ENCODE results near the gene SIGLEC11. TPM values are rescaled to one million over a fixed set of nuclear protein-coding genes. Genes with fewer than 3 reads are reported as not detected.
A peak's percentile ranks its signal among the peaks of the same experiment; 100 is the strongest.

The SIGLEC11 gene
- polyA plus RNA-seq, 3 donors = 0.28 to 2.2 (median 0.67) TPM

DNA sequence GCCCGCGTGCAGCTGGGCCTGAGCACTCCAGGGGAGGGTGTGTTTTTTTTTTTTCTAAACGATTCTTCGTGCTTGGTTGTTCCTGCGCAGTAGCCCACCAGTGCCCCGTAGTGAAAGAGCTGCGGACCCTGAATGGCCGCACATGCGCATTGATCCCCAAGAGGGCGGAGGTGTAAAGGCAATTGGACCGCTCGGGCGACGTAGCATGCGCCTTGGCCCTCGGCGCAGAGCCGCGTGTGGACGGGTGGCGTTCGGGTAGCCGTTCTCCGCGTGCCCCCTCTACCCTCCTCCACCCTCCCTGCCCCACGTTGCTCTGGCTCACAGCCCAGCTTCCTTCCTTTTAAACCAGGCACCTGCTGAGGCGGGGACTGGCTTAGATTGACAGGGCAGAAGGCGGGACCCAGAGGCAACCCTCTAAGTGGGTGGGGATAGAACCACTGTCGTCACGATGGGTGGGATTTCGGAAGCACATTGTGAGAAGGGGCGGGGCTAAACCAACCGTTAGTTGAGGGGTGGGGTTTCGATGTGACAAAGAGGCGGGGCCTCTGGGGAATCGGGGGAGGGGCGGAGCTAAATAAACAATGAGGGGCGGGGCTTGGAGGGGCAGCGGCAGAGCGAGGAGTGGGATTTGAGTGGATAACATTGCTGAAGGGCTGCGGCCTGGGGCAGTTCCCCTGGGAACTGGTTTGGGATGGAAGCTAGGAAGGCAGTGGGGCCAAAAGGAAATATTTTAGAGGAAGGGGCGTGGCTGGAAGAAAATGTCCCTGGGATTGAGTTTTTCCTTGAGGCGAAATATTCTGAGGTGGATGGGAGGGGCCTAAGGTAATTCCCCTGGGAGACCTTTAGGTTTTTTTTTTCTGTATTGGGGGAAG lies 31.1 kb downstream of the SIGLEC11 start:
- Mint-ChIP-seq H3K4me1 (peaks cover 45% of the 10 kb centered on the region), H3K36me3 (peaks cover 37 to 43% of the 10 kb centered on the region in 2 donors), H3K27me3 (ENCODE audit: low read depth in 3 of 3) (peaks cover 0 to 6% (median 5%) of the 10 kb centered on the region in 3 donors)

DNA sequence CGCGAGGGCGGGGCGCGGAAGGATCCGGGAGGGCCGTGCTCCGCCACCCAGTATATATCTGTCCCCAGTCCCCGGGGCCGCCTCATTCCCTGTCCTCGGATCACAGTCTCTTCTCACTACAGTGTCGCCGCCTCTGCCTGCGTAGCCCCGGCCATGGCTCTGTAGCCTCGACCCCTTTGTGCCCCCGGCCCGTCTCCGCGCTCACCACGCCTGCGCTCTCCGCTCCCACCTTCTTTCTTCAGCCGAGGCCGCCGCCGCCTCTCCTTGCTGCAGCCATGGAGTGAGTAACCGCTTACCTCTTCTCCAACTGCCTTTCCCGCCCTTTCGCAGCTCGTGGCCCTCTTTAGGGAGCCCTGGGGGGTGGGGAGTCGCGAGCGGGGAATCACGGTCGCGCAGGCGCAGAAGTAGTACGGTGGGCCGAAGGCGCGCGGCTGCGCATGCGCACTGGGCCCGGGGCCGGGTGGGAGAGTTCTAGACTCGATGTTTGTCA lies 31.8 kb downstream of the SIGLEC11 start, which contains the start of the genes ATF5 and NUP62:
Gene ATF5 (plus strand): TSS at position 85 of the 490 bp plus-strand sequence. CDS start 1,646 bp downstream, outside the sequence.
Gene NUP62 (minus strand): TSS at position 384 of the 490 bp plus-strand sequence. CDS start 19,697 bp downstream, outside the sequence.
- Mint-ChIP-seq H3K36me3 (peaks cover 44 to 50% of the 10 kb centered on the region in 2 donors), H3K27ac (peak within 1 kb of the TSS; percentile 96 to 100 (median 97)), H3K4me1 (peaks cover 50% of the 10 kb centered on the region), H3K4me3 (peak within 1 kb of the TSS; percentile 90 to 97), H3K9me3 (peaks cover 0 to 4% (median 0%) of the 10 kb centered on the region in 7 donors), H3K27me3 (ENCODE audit: low read depth in 3 of 3) (peaks cover 0 to 6% (median 2%) of the 10 kb centered on the region in 3 donors)
- no peaks in the 10 kb centered on the region for H3K9me3 ChIP-seq (replicated peaks in 1 of 2; ENCODE audit: control insufficient read depth in 1 of 2, insufficient read depth in 1 of 2, low read length in 2 of 2)
- peak within 1 kb of the TSS; percentile 88 to 95 for H3K27ac ChIP-seq (ENCODE audit: low read depth in 1 of 2, low read length in 2 of 2)
- peak within 1 kb of the TSS; percentile 89 for H3K4me2 ChIP-seq (replicated peaks; ENCODE audit: extremely low read depth, low read length, poor library complexity, severe bottlenecking)
- peaks cover 39% of the 10 kb centered on the region for H3K79me2 ChIP-seq (ENCODE audit: insufficient read depth, low read length)
- WGBS (ENCODE audit: insufficient coverage) = under 1% methylated on average over 45 of the region's 48 CpGs
- TF ChIP-seq, protein P1, sequence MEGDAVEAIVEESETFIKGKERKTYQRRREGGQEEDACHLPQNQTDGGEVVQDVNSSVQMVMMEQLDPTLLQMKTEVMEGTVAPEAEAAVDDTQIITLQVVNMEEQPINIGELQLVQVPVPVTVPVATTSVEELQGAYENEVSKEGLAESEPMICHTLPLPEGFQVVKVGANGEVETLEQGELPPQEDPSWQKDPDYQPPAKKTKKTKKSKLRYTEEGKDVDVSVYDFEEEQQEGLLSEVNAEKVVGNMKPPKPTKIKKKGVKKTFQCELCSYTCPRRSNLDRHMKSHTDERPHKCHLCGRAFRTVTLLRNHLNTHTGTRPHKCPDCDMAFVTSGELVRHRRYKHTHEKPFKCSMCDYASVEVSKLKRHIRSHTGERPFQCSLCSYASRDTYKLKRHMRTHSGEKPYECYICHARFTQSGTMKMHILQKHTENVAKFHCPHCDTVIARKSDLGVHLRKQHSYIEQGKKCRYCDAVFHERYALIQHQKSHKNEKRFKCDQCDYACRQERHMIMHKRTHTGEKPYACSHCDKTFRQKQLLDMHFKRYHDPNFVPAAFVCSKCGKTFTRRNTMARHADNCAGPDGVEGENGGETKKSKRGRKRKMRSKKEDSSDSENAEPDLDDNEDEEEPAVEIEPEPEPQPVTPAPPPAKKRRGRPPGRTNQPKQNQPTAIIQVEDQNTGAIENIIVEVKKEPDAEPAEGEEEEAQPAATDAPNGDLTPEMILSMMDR (IDR thresholded peaks at IDR 0.05) = no peak
- DNase-seq = peak; percentile 84 to 86 (median 85)
- no peaks in the 10 kb centered on the region for H3K27me3 ChIP-seq (ENCODE audit: control insufficient read depth in 2 of 2, insufficient read depth in 2 of 2, low read length in 2 of 2)
- peak within 1 kb of the TSS; percentile 85 for H2AFZ ChIP-seq (ENCODE audit: insufficient read depth, low read depth, low read length, poor library complexity, severe bottlenecking)
- intact Hi-C loops (cut with micrococcal nuclease) = loop anchor here (2.0 to 5.0 kb wide), 2 partner anchors 42 to 52 kb away; partner anchors contain the start of genes AKT1S1 (in 1 of the 2) and TBC1D17 (in 1 of the 2)
- H4K20me1 ChIP-seq (ENCODE audit: insufficient read depth, low read length) = peaks cover 74% of the 10 kb centered on the region
- H3K36me3 ChIP-seq (replicated peaks in 1 of 2; ENCODE audit: control insufficient read depth in 1 of 2, insufficient read depth in 2 of 2, low read length in 2 of 2) = peaks cover 26 to 53% of the 10 kb centered on the region in 2 donors
- peaks cover 36 to 56% of the 10 kb centered on the region in 2 donors for H3K4me1 ChIP-seq (ENCODE audit: control insufficient read depth in 1 of 2, insufficient read depth in 2 of 2, low read length in 2 of 2)
- H3K9ac ChIP-seq (ENCODE audit: insufficient read depth, low read length, poor library complexity, severe bottlenecking) = peak within 1 kb of the TSS; percentile 84
- peak within 1 kb of the TSS; percentile 82 to 91 (median 83) for H3K4me3 ChIP-seq (replicated peaks in 1 of 3; ENCODE audit: low read depth in 2 of 3, low read length in 3 of 3)

More for the DNA sequence above, 31.1 kb downstream of the SIGLEC11 start:
- peak overlapping the region; percentile 84 for H3K9ac ChIP-seq (ENCODE audit: insufficient read depth, low read length, poor library complexity, severe bottlenecking)
- H3K4me2 ChIP-seq (replicated peaks; ENCODE audit: extremely low read depth, low read length, poor library complexity, severe bottlenecking) = peak overlapping the region; percentile 89
- H4K20me1 ChIP-seq (ENCODE audit: insufficient read depth, low read length) = peaks cover 67% of the 10 kb centered on the region
- WGBS (ENCODE audit: insufficient coverage) = 6% methylated on average over 40 of the region's 43 CpGs
- peak overlapping the region; percentile 90 to 97 for H3K4me3 Mint-ChIP-seq
- H3K79me2 ChIP-seq (ENCODE audit: insufficient read depth, low read length) = peaks cover 32% of the 10 kb centered on the region
- peaks cover 20 to 46% of the 10 kb centered on the region in 2 donors for H3K36me3 ChIP-seq (replicated peaks in 1 of 2; ENCODE audit: control insufficient read depth in 1 of 2, insufficient read depth in 2 of 2, low read length in 2 of 2)
- intact Hi-C loops (cut with micrococcal nuclease) = loop anchor here (2.0 to 5.0 kb wide), 2 partner anchors 43 to 53 kb away; partner anchors contain the start of genes AKT1S1 (in 1 of the 2) and TBC1D17 (in 1 of the 2)
- H3K9me3 ChIP-seq (replicated peaks in 1 of 2; ENCODE audit: control insufficient read depth in 1 of 2, insufficient read depth in 1 of 2, low read length in 2 of 2) = no peaks in the 10 kb centered on the region
- no peaks in the 10 kb centered on the region for H3K27me3 ChIP-seq (ENCODE audit: control insufficient read depth in 2 of 2, insufficient read depth in 2 of 2, low read length in 2 of 2)
- peak overlapping the region; percentile 96 to 100 (median 97) for H3K27ac Mint-ChIP-seq
- peak overlapping the region; percentile 82 to 91 (median 83) for H3K4me3 ChIP-seq (replicated peaks in 1 of 3; ENCODE audit: low read depth in 2 of 3, low read length in 3 of 3)
- DNase-seq = peak; percentile 88 to 96 (median 96)
- peaks cover 0 to 4% (median 0%) of the 10 kb centered on the region in 7 donors for H3K9me3 Mint-ChIP-seq
- H2AFZ ChIP-seq (ENCODE audit: insufficient read depth, low read depth, low read length, poor library complexity, severe bottlenecking) = peak overlapping the region; percentile 85
- peak overlapping the region; percentile 88 to 95 for H3K27ac ChIP-seq (ENCODE audit: low read depth in 1 of 2, low read length in 2 of 2)
- TF ChIP-seq, protein P1 (IDR thresholded peaks at IDR 0.05) = no peak
- peaks cover 33 to 49% of the 10 kb centered on the region in 2 donors for H3K4me1 ChIP-seq (ENCODE audit: control insufficient read depth in 1 of 2, insufficient read depth in 2 of 2, low read length in 2 of 2)

Data from CD14-positive monocyte (primary cell).